A172 (cell line): ENCODE data around the gene ROR1. TPM values are rescaled to one million over a fixed set of nuclear protein-coding genes. Genes with fewer than 3 reads are reported as not detected.
A peak's percentile ranks its signal among the peaks of the same experiment; 100 is the strongest.
"Not testable (repeated sequence)": the region's sequence is repeated elsewhere in the genome, so short reads cannot be mapped to it uniquely, and the experiment has no call there.

Experiments used
- DNase-seq: peaks from one replicate; pipeline ENCODE4 v3.0.0-alpha.2; 2015; ENCODE audit warnings: low spot score
- total RNA-seq: library from RNA; depleted of rRNA; stranded (reverse); fragments of >200 nt; shearing (Covaris generic); gene quantifications from 2 replicates; pipeline ENCODE4 v1.2.3, GENCODE V29; 2014

Gene ROR1
- total RNA-seq, 1 experiment from 2014 or later = 7.0 TPM

DNA sequence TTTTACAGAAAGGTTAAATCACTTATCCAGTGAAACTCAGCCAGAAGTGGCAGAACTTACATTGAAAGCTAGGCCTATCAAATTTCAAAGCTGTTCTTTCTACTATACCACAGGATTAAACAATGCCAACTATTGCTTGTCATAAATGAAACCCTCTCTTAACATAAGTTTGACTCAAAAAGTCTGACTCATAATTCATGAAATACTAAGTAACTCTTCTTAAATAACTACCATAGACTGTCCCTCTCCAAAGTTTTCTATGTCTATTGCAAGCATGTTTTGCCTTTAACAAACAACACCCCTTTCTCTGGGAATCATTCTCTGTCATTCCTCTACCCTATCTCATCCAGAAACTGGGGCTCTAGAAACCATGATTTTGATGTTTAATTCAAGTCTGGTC is 320.1 kb downstream of the ROR1 start:
- no peak for DNase-seq

DNA sequence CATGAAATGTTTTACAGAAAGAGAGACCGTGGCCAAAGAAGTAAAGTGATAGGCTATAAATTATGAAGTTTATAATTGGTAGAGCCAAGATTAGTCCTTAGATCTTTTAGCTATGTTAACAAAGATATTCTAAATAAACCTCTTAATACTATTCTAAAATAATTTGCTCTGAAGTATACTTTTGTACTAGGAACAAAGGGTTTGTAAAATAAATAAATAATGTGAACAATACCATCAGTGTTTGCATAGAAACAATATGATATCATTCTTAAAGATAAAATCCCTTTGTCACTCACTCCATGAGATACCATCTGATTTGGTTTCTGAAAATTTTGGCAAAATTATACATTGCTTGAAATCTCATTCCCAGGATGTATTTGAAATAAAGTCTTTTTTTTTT is 322.0 kb downstream of the ROR1 start:
- DNase-seq = no peak

DNA sequence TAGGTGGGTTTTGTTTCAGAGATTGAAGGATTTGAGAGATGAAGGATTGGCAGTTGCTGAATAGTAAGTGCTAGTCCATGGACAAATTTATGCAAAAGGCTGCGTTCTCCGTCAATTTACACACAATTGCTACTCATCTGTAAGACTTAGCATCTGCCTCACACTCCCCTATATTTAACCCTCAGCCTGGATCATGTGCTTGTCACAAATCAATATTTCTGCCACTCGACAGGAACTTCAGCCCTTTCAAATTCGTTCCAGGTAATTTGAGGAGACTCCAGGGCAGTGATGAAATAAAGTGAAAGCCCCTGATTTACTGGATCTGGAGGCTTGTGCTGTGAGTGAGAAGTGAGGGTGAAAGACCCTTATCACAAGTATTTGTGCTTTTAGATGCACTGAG is 324.0 kb downstream of the ROR1 start:
- DNase-seq = no peak

DNA sequence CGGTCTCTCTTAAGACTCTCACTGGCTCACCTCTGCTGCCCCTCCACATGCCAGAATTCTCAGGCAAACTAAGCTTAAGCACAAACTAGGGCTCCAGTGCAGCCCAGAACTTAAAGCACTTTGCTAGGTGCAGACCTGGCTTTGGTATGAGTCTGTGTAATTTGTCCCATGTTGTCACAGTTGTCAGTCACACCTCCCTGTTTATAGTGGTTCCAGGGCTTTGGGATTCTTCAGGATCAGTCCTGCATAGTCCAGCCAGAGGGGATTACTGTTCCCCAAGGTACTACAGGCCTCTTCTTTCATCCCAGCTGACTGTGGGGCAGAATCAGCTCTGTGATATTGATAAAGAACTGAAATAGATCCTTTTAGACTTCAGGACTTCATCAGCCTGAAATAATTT is 324.6 kb downstream of the ROR1 start:
- no peak for DNase-seq

DNA sequence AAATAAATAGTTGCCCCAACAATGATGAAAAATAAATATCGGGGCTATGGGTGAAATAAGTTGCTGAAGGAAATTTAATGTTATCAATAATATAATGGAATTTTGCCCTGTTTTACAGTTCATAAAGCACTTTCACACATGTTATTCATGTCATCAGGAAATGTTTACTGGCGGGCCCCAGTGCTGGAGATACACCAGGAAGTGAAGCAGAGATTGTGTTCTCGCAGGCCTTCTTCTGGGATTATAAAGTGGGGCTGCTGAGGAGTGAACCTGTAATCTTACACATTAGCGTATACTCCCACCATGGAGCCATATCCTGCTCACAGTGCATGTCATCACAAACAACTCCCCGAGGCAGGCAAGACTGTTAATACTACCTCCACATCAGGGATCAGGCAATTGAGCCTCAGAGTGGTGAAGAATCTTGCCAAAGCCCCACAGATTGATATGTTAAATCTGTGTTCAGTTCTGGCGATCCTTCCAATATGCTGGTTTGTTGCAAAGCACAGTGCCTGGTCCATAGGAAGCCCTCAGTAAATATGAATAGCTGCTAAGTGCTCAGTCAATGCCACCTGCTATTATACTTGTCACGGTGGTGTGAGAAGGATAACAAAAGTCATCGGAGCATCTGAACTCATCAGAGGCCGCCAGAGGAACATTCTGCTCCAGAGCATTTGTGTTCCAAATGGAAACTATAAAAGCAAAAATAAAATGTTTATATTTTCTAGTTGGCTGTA is 325.2 kb downstream of the ROR1 start:
- DNase-seq = no peak

DNA sequence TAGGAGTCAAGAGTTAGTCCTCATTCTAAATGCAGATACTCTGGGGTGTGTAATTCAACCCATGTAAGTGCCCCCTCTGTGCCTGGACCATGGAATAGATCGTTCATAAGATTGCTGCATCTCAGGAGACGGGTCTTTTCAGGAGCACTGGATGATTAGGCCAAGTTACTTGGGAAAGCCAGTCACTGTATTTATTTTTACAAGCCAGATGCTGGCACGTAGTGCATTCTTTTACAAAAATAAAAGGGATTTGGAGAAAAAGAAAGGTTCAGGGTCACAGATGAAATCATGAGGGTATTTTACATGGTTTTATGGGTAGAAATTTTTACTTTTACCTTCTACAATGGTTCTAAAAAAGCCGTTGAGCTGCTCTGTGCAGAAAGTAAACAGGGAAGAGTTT is 327.0 kb downstream of the ROR1 start:
- no peak for DNase-seq

DNA sequence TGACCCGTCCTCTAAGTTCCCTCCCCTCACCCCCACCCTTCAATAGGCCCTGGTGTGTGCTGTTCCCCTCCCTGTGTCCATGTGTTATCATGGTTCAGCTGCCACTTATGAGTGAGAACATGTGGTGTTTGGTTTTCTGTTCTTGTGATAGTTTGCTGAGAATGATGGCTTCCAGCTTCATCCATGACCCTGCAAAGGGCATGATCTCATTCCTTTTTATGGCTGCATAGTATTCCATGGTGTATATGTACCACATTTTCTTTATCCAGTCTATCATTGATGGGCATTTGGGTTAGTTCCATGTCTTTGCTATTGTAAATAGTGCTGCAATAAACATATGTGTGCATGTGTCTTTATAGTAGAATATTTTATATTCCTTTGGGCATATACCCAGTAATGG is 330.8 kb downstream of the ROR1 start:
- not testable (repeated sequence) for DNase-seq

DNA sequence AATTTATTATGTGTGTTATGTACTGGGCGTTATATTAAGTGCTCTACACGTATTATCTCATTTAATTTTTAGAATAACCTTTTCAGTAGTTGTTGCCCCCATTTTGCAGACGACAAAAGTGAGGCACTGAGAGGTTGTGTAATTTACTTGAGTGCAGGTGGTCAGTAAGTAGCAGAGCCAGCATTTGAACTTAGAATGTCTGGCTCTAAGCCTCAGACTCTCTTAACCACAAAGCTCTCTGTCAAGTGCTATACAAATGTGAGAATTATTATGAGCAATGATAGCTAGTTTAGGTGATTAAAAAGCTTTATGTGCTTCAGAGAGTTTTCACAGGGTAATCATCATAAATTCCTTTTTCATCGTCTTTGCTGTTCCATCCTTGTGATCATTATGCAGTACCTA is 333.3 kb downstream of the ROR1 start:
- DNase-seq = no peak

DNA sequence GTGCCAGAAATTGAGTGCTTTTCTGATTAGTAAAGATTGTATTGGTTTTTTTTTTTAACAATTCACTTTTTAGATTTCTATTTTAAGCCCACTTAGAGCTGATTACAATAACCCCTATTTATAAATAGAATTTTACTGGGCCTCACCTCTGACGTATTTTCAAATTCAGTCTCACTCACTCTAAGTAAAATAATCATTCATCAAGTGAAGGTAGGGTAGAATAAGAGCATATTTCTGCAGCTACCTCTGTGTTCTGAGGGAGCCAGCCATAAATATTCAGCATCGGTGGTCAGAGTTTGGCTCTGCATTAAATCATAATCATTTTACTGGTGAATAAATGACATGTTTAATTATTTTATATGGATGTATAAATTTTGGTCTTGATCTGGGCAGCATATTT is 333.8 kb downstream of the ROR1 start:
- no peak for DNase-seq

DNA sequence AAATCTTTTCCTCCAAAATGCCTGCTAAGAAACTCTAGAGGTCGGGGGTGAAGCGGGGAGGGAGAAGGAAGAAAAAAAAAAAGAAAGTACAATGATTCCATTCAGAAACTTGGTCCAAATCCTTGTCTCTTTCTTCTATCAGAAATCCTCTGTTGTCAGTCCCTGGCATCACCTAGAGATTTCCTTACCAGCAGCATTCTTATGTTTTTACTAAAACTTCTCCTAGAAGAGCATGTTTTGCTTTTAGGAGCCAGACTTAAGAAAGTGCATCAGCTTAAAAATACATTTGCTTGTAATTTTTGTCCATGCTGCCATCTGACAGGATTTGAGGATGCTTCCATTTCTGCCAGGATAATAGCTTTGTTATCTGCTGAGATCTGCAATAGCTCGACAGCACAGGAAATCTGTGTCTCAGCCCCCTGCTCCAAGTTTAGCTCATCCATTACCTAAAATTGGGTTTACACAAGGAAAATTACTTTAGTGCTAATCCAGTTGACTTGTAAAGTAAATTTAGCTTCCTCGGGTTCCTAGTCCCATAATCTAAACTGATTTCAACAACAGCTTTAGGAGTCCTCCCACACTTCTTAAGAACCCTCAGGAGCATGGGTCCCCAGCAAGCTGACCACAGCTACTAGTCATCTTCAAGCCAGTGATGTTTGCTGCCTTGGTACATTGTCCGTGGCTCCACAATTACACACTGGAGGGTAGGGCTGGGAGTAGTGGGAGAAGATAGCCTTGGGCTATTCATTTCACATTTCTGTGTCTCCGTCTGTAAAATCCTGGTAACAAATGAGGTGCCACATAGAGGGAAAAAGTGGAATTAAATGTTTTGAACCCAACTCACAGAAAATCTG is 337.3 kb downstream of the ROR1 start:
- no peak for DNase-seq

DNA sequence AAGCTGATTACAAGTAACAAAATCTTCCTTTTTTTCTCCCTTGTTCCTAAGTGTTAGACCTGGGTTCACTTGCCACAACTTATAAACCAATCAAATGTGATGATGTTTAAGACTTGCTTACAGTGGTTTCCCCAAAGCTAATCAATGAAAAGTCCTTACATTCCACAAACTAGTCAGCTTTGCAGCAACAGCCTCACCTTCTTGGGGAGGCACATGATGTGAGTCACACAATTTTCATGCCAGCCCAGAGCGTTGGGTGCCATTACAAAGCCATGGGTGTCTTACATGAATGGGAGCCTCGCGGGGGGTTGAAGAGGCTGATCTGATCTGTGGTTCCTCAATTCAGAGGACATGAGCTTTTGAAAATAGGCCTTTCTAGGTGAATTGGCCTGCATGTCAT is 338.0 kb downstream of the ROR1 start:
- DNase-seq = no peak

DNA sequence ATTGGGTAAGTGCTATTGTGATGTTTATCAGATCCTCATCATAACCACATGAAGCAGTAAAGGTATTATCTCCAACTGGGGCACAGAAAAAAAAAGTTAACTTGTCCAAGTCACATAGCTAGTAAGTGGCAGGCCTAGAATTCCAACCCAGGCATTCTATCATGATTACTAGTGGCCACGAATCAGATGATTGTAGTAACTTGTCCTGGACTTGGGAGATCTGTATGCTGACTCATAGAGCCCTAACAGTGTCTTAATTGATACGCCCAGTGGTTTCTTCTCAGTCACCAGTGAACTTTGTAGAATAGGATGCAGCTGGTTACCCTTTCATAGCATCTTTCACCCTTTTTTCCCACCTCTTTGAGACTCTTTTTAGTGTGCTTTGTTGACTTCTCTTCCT is 338.5 kb downstream of the ROR1 start:
- peak; percentile 63 for DNase-seq

DNA sequence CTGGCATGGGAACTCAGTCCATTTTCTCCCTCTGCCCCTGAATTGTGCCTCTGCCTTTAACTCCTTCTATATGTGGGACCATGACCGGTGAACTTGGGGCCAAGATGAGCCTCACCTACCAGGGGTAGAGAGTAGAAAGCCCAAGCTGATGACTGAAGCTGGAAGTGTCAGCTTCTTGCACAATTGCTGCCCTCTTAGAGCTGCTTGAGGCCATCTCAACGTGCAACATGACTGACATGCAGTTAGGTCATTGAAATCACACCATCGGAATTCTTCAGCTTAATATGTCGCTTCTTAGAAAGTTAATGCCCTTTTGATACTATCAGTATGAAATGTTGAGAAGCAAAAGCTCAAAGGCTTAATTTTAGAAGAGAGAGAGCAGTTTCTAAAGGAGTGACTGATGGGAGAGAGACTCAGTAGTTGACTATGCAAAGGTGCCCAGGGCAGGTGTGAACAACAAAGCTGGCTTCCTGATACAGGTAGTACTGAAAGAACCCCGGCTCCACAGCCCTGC is 340.3 kb downstream of the ROR1 start:
- DNase-seq = no peak

DNA sequence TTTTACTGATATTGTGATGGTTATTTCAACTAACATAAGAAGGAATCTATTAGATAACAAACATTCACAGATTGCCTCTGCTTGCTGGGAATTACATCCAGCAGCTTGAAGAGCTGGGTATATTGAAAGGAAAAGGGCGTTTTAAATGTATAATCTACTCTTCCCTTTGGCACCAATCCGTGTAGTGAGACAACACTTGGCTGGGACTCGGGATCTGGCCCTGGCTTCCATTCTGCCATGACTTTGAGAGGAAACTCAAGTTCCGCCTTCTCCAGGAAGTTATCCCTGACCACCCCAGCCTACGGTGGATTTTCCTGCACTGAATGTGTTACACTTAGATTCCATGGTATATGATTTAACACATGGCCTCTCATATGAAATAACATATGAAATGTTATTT is 342.7 kb downstream of the ROR1 start:
- no peak for DNase-seq

DNA sequence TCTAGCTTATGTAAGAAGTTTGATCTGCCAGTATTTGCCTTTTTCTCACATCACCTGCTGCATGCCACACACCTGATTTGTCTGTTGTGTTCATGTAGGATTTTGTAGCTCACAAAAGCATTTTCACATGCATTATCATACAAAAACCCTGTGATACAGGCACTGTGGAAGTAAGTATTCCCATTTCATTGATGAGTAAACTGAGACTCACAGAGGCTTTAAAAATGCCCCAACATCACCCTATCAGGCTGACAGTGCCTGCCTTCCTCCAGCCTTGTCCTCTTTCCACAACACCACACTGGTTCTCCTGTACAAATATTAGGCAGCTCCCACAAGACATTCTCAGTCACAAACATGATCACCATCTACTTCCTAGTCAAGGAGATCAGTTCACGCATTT is 343.7 kb downstream of the ROR1 start:
- DNase-seq = no peak

DNA sequence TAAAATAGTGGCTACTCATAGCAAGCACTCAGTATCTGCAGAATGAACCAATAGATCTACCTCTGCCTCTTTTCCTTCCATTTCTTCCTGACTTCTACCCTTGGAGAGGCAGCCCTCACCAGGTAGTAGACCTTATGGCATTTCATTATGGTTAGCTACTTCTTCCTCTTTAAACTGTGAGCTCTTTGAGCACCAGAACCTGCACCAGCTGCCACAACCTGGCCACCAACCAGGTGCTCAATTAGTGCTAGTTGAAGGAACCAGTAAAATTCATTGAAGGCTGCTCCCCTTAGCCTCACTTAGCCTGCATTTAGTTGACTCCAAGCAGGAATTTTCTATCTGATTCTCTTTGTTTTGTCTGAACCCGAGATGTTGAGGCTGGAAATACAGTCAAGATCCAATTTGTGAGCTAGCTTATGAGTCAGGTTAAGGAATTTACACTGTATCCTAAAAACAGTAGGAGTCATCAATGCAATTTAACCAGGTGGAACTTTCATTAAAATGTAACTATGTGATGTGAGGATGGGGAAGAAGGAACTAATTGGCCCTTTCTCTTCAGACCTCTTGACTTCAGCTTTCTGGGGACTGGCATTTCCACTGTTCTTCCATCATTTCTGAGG is 348.1 kb downstream of the ROR1 start:
- no peak for DNase-seq

DNA sequence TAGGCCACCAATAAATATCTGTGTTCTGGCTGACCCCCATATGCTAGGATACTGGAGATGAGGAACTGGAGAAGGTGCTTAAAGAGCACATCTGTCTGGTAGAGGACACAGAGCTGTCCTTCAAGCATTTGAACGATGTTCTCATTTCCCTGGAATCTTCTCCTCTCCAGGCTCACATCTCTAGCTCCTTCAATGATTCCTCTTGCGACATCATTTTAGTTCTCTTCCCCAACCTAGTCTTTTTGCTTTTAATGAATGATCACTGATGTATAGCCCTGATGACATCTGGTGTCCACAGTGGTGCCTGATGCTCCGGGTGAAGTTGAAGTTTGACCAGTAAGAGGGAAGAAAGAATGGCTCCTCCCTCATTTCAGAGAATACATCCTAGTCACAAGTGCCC is 348.8 kb downstream of the ROR1 start:
- no peak for DNase-seq

DNA sequence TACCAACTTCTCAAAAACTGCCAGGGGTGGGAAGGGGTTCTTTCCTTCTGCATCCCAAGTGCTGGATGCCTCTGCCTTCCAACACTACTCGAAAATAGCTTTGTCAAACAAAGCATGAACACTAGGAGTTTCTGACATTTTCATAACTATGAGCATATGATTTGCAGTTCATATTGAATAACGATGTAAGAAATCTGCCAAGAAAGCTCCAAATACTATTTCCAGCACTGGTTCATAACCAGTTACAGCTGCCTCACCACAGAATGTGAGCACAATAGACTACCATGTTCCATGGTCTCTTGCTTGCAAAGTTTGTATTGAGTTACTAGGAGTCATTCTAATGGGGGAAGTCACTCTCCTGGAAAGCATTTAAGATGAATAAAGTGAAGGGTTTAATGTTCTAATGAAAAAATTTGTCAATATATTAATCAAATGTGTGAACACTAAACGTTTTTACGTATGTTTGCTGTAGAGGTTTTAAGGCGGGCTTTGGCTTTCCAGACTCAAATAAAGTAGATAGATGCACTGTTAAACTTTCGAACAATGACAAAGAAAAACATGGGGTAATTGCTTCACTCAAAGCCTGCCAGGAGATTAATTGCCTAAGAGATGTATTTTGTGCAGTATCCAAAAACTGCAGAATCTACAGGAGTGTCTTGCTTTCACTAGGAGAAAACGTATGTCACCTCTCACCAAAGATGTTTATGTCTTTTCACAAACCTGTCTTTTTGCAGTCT is 351.1 kb downstream of the ROR1 start:
- DNase-seq = no peak

DNA sequence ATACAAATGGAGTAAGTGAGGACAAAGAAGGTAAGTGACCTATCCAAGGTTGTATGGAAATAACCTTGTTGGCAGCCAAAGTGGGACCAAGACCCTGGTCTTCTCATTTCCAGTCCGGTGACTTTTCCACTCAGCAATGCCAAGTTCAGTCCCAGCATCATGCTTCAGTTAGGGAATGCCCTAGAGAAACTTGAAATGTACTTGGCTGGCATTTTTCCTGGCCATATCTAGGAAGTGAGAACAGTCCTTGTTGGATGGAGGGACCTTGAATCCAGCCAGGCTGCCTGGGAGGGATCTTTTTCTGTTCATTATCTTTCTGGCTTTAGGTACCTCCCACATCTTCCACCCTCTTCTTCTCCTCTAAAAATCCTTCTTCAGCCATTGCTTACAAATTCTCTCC is 352.8 kb downstream of the ROR1 start:
- no peak for DNase-seq

DNA sequence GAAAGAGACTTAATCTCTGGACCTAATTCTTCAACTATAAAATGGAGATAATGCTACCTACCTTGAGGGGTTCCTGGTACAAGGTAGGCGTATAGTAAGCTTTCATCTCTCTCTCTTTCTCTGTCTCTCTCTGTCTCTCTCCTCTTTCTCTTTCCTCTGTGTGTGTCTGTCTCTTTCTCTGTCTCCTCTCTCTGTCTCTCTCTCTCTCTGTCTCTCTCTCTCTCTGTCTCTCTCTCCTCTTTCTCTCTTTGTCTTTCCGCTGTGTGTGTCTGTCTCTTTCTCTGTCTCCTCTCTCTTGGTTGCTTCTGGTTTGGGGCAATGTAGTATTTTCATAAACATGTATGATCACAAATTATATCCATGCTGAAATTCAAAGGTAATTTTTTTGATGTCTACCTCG is 353.5 kb downstream of the ROR1 start:
- DNase-seq = no peak

DNA sequence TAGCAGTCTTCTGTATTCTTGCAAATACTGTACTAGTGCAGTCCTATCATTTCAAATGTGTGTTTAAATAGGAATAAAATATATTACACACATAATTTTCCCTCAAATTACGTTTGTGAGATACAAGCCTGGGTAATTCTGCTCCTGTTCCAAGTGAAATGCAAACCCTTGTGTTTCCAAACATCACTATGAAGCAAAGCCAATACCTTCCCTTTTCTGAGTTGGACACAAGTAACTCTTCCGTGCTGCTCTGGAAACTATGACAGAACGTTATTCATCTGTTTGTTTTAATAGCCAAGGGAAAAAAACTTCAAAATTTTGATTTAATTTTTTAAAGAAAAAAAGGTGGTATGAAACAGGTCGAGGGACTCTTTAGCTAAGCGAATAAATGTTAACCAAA is 355.9 kb downstream of the ROR1 start:
- DNase-seq = no peak

DNA sequence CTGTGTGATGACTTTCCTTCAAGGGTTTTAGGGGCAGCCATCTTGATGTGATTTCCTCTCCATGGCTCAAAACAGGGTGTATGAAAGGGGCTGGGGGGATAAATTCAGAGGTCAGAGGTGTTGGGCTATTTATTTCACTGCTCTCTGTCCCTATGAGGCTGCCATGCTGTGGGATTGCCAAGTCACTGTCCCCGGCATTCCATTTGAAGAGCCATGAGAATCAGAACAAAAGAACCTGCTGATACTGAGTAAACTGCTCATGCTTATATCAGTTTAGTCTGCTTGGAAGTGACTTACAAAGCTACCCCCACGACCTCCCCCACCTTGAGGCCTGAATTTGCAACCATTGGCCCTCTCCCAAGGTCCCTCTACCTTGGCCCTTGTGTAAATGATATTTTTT is 357.3 kb downstream of the ROR1 start:
- no peak for DNase-seq
